Fibroblast of skin of right quadriceps (primary cell): ENCODE data around the gene PCDHA7.
"Not testable (repeated sequence)": the region's sequence is repeated elsewhere in the genome, so short reads cannot be mapped to it uniquely, and the experiment has no call there.

ENCODE experiments used
- DNase-seq: peaks from one replicate; pipeline ENCODE4 v3.0.0-alpha.2; 2013

Gene PCDHA7

DNA sequence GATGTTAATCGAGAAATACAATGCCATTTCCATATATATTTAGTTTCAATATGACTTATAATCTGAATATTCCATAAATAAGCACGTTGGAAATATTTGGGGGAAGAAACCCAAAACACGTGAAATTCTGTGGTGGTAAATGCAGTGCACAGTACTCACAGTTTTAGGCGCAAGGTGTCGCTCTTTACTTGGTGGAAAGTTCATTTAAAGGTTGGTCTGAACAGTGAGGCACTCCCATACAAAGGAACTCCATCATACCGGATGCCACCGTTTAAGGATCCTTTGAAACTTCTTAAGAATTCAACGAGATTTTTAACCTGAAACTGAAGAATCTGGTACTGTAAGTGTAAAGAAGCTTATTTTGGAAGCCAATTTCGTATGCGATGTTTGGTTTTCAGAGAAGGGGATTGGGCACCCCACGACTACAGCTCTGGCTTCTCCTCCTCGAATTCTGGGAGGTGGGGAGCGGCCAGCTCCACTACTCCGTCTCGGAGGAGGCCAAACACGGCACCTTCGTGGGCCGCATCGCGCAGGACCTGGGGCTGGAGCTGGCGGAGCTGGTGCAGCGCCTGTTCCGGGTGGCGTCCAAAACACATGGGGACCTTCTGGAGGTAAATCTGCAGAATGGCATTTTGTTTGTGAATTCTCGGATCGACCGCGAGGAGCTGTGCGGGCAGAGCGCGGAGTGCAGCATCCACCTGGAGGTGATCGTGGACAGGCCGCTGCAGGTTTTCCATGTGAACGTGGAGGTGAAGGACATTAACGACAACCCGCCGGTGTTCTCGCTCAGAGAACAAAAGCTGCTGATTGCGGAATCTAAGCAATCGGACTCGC is 34.9 kb downstream of the PCDHA7 start, which contains the start of gene PCDHA11:
Gene PCDHA11 (plus strand): TSS at position 237 of the 834 bp plus-strand sequence. CDS start 147 bp downstream, at position 384.
- DNase-seq = no peak

DNA sequence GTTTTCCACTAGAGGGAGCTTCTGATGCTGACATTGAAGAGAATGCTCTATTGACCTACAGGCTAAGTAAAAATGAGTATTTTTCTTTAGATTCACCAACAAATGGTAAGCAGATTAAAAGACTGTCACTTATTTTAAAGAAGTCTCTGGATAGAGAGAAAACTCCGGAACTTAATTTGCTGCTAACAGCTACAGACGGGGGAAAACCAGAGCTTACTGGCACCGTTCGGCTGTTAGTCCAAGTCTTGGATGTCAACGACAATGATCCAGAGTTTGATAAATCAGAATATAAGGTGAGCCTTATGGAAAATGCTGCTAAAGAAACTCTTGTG is 35.5 kb downstream of the PCDHA7 start:
- DNase-seq = no peak

DNA sequence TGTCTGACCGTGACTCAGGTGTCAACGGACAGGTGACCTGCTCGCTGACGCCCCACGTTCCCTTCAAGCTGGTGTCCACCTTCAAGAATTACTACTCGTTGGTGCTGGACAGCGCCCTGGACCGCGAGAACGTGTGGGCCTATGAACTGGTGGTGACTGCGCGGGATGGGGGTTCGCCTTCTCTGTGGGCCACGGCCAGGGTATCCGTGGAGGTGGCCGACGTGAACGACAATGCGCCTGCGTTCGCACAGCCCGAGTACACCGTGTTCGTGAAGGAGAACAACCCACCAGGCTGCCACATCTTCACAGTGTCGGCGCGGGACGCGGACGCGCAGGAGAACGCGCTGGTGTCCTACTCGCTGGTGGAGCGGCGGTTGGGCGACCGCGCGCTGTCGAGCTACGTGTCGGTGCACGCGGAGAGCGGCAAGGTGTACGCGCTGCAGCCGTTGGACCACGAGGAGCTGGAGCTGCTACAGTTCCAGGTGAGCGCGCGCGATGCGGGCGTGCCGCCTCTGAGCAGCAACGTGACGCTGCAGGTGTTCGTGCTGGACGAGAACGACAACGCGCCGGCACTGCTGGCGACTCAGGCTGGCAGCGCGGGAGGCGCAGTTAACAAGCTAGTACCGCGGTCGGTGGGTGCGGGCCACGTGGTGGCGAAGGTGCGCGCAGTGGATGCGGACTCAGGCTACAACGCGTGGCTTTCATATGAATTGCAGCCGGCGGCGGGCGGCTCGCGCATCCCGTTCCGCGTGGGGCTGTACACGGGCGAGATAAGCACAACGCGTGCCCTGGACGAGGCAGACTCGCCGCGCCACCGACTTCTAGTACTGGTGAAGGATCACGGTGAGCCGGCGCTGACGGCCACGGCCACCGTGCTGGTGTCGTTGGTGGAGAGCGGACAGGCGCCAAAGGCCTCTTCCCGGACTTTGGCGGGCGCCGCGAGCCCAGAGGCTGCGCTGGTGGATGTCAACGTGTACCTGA is 36.4 kb downstream of the PCDHA7 start:
- no peak for DNase-seq

DNA sequence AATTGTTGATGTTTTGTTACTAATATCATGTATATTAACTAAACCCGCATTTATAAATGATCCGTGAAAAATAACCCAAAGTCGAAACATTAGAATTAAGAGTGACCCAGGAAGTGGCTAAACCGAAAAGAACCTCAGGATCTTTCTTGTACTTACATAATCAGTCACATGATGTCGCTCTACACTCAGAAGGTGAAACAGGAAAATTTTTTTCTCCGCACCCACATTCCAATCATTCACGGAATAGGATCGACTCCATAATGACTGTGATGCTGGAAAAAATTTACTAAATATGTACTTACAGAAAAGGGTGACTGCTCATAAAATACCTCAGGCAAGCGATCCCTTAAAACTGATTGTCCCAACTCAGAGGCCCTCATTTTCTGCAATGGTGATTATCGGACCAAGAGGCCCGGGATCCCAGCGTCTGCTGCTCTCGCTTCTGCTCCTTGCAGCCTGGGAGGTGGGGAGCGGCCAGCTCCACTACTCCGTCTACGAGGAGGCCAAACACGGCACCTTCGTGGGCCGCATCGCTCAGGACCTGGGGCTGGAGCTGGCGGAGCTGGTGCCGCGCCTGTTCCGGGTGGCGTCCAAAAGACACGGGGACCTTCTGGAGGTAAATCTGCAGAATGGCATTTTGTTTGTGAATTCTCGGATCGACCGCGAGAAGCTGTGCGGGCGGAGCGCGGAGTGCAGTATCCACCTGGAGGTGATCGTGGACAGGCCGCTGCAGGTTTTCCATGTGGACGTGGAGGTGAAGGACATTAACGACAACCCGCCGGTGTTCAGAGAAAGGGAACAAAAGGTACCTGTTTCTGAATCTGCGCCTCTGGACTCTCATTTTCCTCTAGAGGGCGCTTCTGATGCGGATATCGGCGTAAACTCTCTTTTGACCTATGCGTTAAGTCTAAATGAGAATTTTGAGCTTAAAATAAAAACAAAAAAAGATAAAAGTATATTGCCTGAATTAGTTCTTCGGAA is 41.3 kb downstream of the PCDHA7 start, which contains the start of gene PCDHA12:
Gene PCDHA12 (plus strand): TSS at position 224 of the 981 bp plus-strand sequence. CDS start 165 bp downstream, at position 389.
- no peak for DNase-seq

DNA sequence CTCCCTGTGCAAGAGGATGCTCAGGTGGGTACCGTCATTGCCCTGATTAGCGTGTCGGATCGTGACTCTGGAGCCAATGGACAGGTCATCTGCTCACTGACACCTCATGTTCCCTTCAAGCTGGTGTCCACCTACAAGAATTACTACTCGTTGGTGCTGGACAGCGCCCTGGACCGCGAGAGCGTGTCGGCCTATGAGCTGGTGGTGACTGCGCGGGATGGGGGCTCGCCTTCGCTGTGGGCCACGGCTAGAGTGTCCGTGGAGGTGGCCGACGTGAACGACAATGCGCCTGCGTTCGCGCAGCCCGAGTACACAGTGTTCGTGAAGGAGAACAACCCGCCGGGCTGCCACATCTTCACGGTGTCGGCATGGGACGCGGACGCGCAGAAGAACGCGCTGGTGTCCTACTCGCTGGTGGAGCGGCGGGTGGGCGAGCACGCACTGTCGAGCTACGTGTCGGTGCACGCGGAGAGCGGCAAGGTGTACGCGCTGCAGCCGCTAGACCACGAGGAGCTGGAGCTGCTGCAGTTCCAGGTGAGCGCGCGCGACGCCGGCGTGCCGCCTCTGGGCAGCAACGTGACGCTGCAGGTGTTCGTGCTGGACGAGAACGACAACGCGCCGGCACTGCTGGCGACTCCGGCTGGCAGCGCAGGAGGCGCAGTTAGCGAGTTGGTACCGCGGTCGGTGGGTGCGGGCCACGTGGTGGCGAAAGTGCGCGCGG is 42.6 kb downstream of the PCDHA7 start:
- DNase-seq = not testable (repeated sequence)

GRCh38 chr5:140877262-140877581 is 43.2 kb downstream of the PCDHA7 start:
- no peak for DNase-seq

GRCh38 chr5:140881889-140882590 is 48.0 kb downstream of the PCDHA7 start, which contains the start of gene PCDHA13:
Gene PCDHA13 (plus strand): TSS chr5:140882124. CDS start chr5:140882269, 145 bp downstream.
- DNase-seq = no peak

- DNase-seq = no peak
Observed at GRCh38 chr5:140882591-140882899, 48.5 kb downstream of the PCDHA7 start.

GRCh38 chr5:140883373-140883772 is 49.3 kb downstream of the PCDHA7 start:
- no peak for DNase-seq

GRCh38 chr5:140883927-140884697 is 50.0 kb downstream of the PCDHA7 start:
- DNase-seq = no peak
